GM12878 (cell line): ENCODE measurements around the gene AWAT1. TPM values are rescaled to one million over a fixed set of nuclear protein-coding genes. Genes with fewer than 3 reads are reported as not detected.

Experiments used
- ATAC-seq: fragments of 200-7000 bp; cut with Tn5 transposase; 3 replicates; pipeline ENCODE4 v1.9.1; 2020; ENCODE audit warnings: mild to moderate bottlenecking, moderate library complexity
- BruUV-seq: library from RNA; stranded (reverse); fragments of 400-500 nt; replicated peaks from 2 replicates; lab custom pipeline; 2021; lab: Mats Ljungman, UMichigan
- CTCF ChIA-PET: fragments of 300-600 bp; sonication (Branson Sonifier 250); formaldehyde crosslinking; extraction: SDS; loops from one replicate; lab custom pipeline; 2021; ENCODE audit warnings: inconsistent platforms; lab: Yijun Ruan, JAX
- POLR2A ChIA-PET: fragments of 350-600 bp; formaldehyde crosslinking; extraction: SDS; loops from one replicate; lab custom pipeline; 2021; ENCODE audit warnings: inconsistent platforms; lab: Charles Lee
- RAD21 ChIA-PET: fragments of 300-600 bp; sonication (Branson Sonifier 250); formaldehyde crosslinking; loops from one replicate; lab custom pipeline; 2023; ENCODE audit warnings: antibody characterized with exemption; ENCODE audit not compliant: unreplicated experiment; lab: Charles Lee
- SMC1A ChIA-PET: fragments of 300-600 bp; sonication (Branson Sonifier 250); formaldehyde crosslinking; loops from one replicate; lab custom pipeline; 2023; ENCODE audit not compliant: unreplicated experiment, uncharacterized antibody; lab: Charles Lee
- DNase-seq: peaks from one replicate; pipeline ENCODE4 v3.0.0-alpha.2; 2011; ENCODE audit warnings: low read depth, low spot score
- FAIRE-seq: peaks from 3 replicates; lab custom pipeline; 2011; peaks lifted over from hg19 to GRCh38; lab: Jason Lieb, UNC
- H2AFZ ChIP-seq: 2 replicates; pipeline ENCODE4 v1.6.0; 2011; ENCODE audit warnings: low read depth, low read length, control low read depth; ENCODE audit not compliant: control insufficient read depth
- H3K27ac ChIP-seq: 2 replicates; pipeline ENCODE4 v1.5.1; 2011; ENCODE audit warnings: control low read depth; ENCODE audit not compliant: control insufficient read depth, insufficient read depth
- H3K27me3 ChIP-seq, 2 experiments: replicated peaks in 1 of 2; 2 replicates each; pipeline versions ENCODE4 v1.6.0 to v1.6.1; 2011; ENCODE audit warnings: low read length in 1 of 2; ENCODE audit not compliant: control insufficient read depth in 2 of 2, insufficient read depth in 2 of 2
- H3K36me3 ChIP-seq, 2 experiments: 2 replicates each; pipeline ENCODE4 v1.5.1; 2011; ENCODE audit warnings: low read length in 1 of 2; ENCODE audit not compliant: control insufficient read depth in 2 of 2, insufficient read depth in 2 of 2
- H3K4me1 ChIP-seq: 2 replicates; pipeline ENCODE4 v1.6.1; 2011; ENCODE audit warnings: mild to moderate bottlenecking, low read length, moderate library complexity, mixed read lengths; ENCODE audit not compliant: control insufficient read depth, insufficient read depth
- H3K4me2 ChIP-seq: 2 replicates; pipeline ENCODE4 v1.6.0; 2011; ENCODE audit warnings: control low read depth; ENCODE audit not compliant: control insufficient read depth, insufficient read depth
- H3K4me3 ChIP-seq: fragments of 200-600 bp; sonication (generic); 2 replicates; pipeline ENCODE4 v1.5.1; 2016
- H3K79me2 ChIP-seq: 2 replicates; pipeline ENCODE4 v1.6.0; 2011; ENCODE audit warnings: low read length; ENCODE audit not compliant: control insufficient read depth, insufficient read depth
- H3K9ac ChIP-seq: 2 replicates; pipeline ENCODE4 v1.8.0; 2011; ENCODE audit warnings: low read length, control low read depth, mixed read lengths; ENCODE audit not compliant: control insufficient read depth, insufficient read depth
- H3K9me3 ChIP-seq: replicated peaks from 3 replicates; pipeline ENCODE4 v1.5.1; 2011; ENCODE audit warnings: mild to moderate bottlenecking, low read length; ENCODE audit not compliant: control insufficient read depth, insufficient read depth
- H4K20me1 ChIP-seq: 2 replicates; pipeline ENCODE4 v1.6.0; 2011; ENCODE audit not compliant: control insufficient read depth, insufficient read depth
- CBX5 ChIP-seq: sonication (generic); IDR thresholded peaks from 2 replicates; pipeline ENCODE4 v1.6.1; 2016; ENCODE audit warnings: low read depth, moderate library complexity, mild to moderate bottlenecking, inconsistent platforms
- JUNB ChIP-seq: IDR thresholded peaks from 2 replicates; pipeline ENCODE4 v1.6.1; 2016; ENCODE audit warnings: antibody characterized with exemption, mild to moderate bottlenecking
- SREBF2 ChIP-seq: IDR thresholded peaks from 2 replicates; pipeline ENCODE4 v1.6.1; 2012; ENCODE audit warnings: mild to moderate bottlenecking, low read length
- WRNIP1 ChIP-seq: IDR thresholded peaks from 2 replicates; pipeline ENCODE4 v1.6.1; 2011; ENCODE audit warnings: low read depth, low read length, improper control_type of control experiment, borderline replicate concordance
- YBX1 ChIP-seq: fragments of 450-650 bp; IDR thresholded peaks from 2 replicates; pipeline ENCODE4 v1.6.1; 2016; ENCODE audit warnings: antibody characterized with exemption
- WGBS: methylation state at CpG from one replicate; pipeline ENCODE4 v1.1.6; 2016; ENCODE audit warnings: low lambda C conversion rate; ENCODE audit not compliant: insufficient replicate concordance, insufficient coverage; ENCODE audit errors: missing lambda C conversion rate; 5-methylcytosine and 5-hydroxymethylcytosine counted together
- in situ Hi-C: fragments of 300-500 bp; cut with MboI; formaldehyde crosslinking; loops from 9 replicates; pipeline ENCODE4 v1.14.3; 2018; ENCODE audit warnings: mixed read lengths
- intact Hi-C: fragments of 100-400 bp; cut with micrococcal nuclease; formaldehyde crosslinking; loops from one replicate; pipeline ENCODE4 v1.14.2; 2022; ENCODE audit not compliant: unreplicated experiment
- polyA plus RNA-seq, 11 experiments: library from polyadenylated mRNA; depleted of rRNA in 4 of 11; unstranded in 6 of 11; stranded (reverse) in 5 of 11; fragments of >200 nt; fragmentation: Nextera tagmentation in 4 of 11; fragmentation: Illumina TruSeq in 1 of 11; extraction: Ambion mirVana in 4 of 11; extraction: Trizol in 1 of 11; gene quantifications; 1 replicate in 1 of 11; 2 replicates in 10 of 11; pipeline versions ENCODE4 v1.2.1 to v1.2.3, GENCODE V29; 2011 to 2016; ENCODE audit warnings: inconsistent platforms in 2 of 11, missing spikeins in 2 of 11, low read depth in 1 of 11
- total RNA-seq, 4 experiments: library from RNA; depleted of rRNA in 3 of 4; stranded (reverse); fragments of >200 nt in 3 of 4; fragmentation: Illumina TruSeq in 1 of 4; extraction: Trizol in 1 of 4; gene quantifications; 2 replicates each; pipeline versions ENCODE4 v1.2.1 to v1.2.3, GENCODE V29; 2013 to 2021
- TF ChIP-seq, protein P1 (sequence below): fragments of 450-650 bp; IDR thresholded peaks from 2 replicates; pipeline ENCODE4 v1.6.1; 2016; ENCODE audit warnings: mild to moderate bottlenecking

The AWAT1 gene
- total and polyA plus RNA-seq, 10 of the 15 experiments (the other 5 are each of a cell fraction or from before 2014, with no cell fraction given): not detected

- no TSS peak for BruUV-seq
- H3K36me3 ChIP-seq: no peaks in the 10 kb centered on the region
- WGBS: 14% methylated on average over 3 of the region's 3 CpGs
- ChIA-PET CTCF (interaction anchor here (1.3 kb wide), 1 partner anchor 24 kb away, joined by 3 read pairs; no protein-coding TSS in a partner anchor), POLR2A (no interaction called here), RAD21 (no interaction called here), SMC1A (interaction anchor here (1.8 kb wide), 1 partner anchor 9 kb away, joined by 4 read pairs; no protein-coding TSS in a partner anchor)
- no peaks in the 10 kb centered on the region for H3K9me3 ChIP-seq
- H3K27ac ChIP-seq: no peak overlapping the region
- H2AFZ ChIP-seq: no peak overlapping the region
- no peak overlapping the region for H3K4me3 ChIP-seq
- no peaks in the 10 kb centered on the region for H3K79me2 ChIP-seq
- FAIRE-seq: no peak
- no peaks in the 10 kb centered on the region for H3K4me1 ChIP-seq
- TF ChIP-seq WRNIP1: no peak
- TF ChIP-seq JUNB: 0 out of 2 replicates have a peak, but pooled peaks have one; percentile 19
- no peak overlapping the region for H3K9ac ChIP-seq
- no peaks in the 10 kb centered on the region for H4K20me1 ChIP-seq
- no peak for DNase-seq
- no peak overlapping the region for H3K4me2 ChIP-seq
- no peak for ATAC-seq
- intact Hi-C loops: no loop called here
- H3K27me3 ChIP-seq: no peaks in the 10 kb centered on the region
- in situ Hi-C loops: no loop called here
Measured at GRCh38 chrX:70253377-70254062, 19.1 kb downstream of the AWAT1 start.

DNA sequence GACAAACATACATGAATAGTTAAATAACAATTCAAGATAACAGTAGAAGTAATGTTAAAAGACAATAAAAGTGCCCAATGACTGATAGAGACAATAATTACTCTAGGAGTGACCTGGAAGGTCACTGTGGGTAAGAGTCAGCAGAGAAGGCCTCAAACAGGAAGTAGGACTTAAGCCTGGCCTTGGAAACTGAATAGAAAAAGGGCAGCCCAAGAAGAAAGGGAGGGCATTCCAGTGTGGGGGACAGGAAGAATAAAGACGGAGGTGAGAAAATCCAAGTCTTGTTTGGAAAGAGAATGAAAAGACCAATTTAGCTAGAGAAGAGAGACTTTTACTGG lies 19.6 kb downstream of the AWAT1 start:
- no TSS peak for BruUV-seq
- no peak for FAIRE-seq
- CTCF ChIA-PET: interaction anchor here (0.6 kb wide), 1 partner anchor 1048 kb away, joined by 3 read pairs; no protein-coding TSS in a partner anchor
- Histone ChIP-seq H3K27me3 (no peaks in the 10 kb centered on the region), H2AFZ (no peak overlapping the region), H3K9me3 (no peaks in the 10 kb centered on the region), H4K20me1 (no peaks in the 10 kb centered on the region), H3K79me2 (no peaks in the 10 kb centered on the region), H3K4me1 (no peaks in the 10 kb centered on the region), H3K9ac (no peak overlapping the region), H3K36me3 (no peaks in the 10 kb centered on the region), H3K4me2 (no peak overlapping the region), H3K27ac (no peak overlapping the region), H3K4me3 (no peak overlapping the region)
- 54% methylated on average over 1 of the region's 1 CpG for WGBS
- TF ChIP-seq YBX1 (no peak), SREBF2 (no peak), CBX5 (no peak)
- TF ChIP-seq, protein P1, sequence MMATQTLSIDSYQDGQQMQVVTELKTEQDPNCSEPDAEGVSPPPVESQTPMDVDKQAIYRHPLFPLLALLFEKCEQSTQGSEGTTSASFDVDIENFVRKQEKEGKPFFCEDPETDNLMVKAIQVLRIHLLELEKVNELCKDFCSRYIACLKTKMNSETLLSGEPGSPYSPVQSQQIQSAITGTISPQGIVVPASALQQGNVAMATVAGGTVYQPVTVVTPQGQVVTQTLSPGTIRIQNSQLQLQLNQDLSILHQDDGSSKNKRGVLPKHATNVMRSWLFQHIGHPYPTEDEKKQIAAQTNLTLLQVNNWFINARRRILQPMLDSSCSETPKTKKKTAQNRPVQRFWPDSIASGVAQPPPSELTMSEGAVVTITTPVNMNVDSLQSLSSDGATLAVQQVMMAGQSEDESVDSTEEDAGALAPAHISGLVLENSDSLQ: no peak
- DNase-seq: no peak
- intact Hi-C loops (no loop called here), in situ Hi-C loops (no loop called here)
- SMC1A ChIA-PET: no interaction called here
- ATAC-seq: no peak
- POLR2A ChIA-PET: no interaction called here
- RAD21 ChIA-PET: no interaction called here
